ENCODE data around the gene USP48. TPM values are rescaled to one million over a fixed set of nuclear protein-coding genes. Genes with fewer than 3 reads are reported as not detected.

Gene USP48
- total and polyA plus RNA-seq, 2 of the 13 experiments (the other 11 are each of a cell fraction or from before 2014, with no cell fraction given), result 30.4 to 30.7 TPM

DNA sequence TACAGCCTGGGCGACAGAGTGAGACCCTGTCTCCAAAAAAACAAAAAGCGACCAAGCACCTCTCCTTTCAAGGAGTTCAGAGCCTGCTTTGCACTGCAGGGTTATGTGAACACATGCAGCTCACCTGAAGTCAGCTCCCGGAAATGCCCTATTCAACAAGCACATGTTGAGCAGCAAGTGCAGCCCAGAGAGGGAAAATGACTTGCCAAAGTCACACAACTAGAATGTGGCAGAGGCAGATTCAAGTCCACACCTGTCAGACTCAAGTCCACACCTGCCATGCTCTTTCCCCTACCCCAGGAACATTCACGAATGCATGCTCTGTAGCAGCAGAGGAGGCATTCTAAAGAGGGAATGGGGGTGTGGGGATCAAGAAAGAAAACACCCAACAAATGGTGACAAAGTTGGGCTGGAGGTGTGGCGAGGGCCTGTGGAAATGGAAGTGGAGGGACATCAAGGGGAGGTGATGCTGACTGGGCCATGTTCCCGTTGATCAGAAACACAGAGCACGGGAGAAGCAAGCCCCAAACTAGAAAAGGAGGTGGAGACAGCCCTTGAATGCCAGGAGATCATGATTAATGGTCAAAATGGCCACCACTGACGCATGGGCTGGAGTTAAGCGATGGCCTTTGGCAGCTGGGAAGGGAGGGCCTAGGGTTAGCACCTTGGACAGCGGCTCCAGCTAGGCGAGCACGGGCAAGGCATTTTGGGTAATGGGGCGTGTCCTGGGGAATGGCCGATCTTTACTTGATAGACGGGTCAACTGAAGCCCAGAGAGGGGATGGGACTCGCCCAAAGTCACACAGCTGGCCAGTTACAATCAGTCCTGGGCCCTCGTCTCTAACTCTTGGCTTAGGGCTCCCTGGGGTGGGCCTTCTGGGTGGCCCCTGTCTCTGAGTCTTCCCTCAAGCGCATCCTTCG is 135.3 kb downstream of the USP48 start:
- peaks cover 3 to 27% of the 10 kb centered on the region in 2 experiments; a peak in 4 of 5 replicates for H3K36me3 ChIP-seq (replicated peaks in 1 of 2; ENCODE audit: control insufficient read depth in 1 of 2, insufficient read depth in 2 of 2, low read length in 2 of 2)
- H3K9me3 ChIP-seq (ENCODE audit: low read length), result no peaks in the 10 kb centered on the region
- no peak for FAIRE-seq
- ChIA-PET CTCF (ENCODE audit: low intra/inter-chr PET ratio, low total read pairs) (no interaction called here), POLR2A (no interaction called here)
- H3K4me1 ChIP-seq (ENCODE audit: insufficient read depth, low read length), result peaks cover 21% of the 10 kb centered on the region
- BruUV-seq (replicated peaks), result no TSS peak
- no peak for DNase-seq (ENCODE audit: low spot score)
- no peaks in the 10 kb centered on the region for H3K79me2 ChIP-seq (ENCODE audit: insufficient read depth, low read length)
- H3K9ac ChIP-seq (ENCODE audit: insufficient read depth, low read depth, low read length), result no peak overlapping the region
- intact Hi-C loops (cut with micrococcal nuclease; ENCODE audit: unreplicated experiment), result no loop called here
- in situ Hi-C loops (cut with HindIII; ENCODE audit: extremely low pct_ligation_motif_present, low pct_unique_long_range_greater_than_20kb), result no loop called here
- peaks cover 31% of the 10 kb centered on the region for H4K20me1 ChIP-seq (ENCODE audit: insufficient read depth, low read length)
- no peak for ATAC-seq
- no peak overlapping the region for H3K4me2 ChIP-seq (ENCODE audit: low read depth, low read length)
- H2AFZ ChIP-seq (ENCODE audit: low read length), result no peak overlapping the region
- WGBS (ENCODE audit: low lambda C conversion rate), result 91% methylated on average over 18 of the region's 19 CpGs
- H3K27ac ChIP-seq (ENCODE audit: extremely low read length, insufficient read depth, low read length), result no peak overlapping the region
- H3K27me3 ChIP-seq (ENCODE audit: control insufficient read depth in 1 of 2, insufficient read depth in 2 of 2, low read length in 2 of 2), result no peaks in the 10 kb centered on the region
- H3K4me3 ChIP-seq (replicated peaks in 1 of 3; ENCODE audit: insufficient read depth in 1 of 3, low read depth in 2 of 3, low read length in 3 of 3), result no peak overlapping the region
- TF ChIP-seq MED13 (CRISPR knock-in tag; IDR thresholded peaks at IDR 0.05) (0 out of 2 replicates have a peak, but pooled peaks have one; percentile 55), ZNF264 (CRISPR knock-in tag; IDR thresholded peaks at IDR 0.05) (0 out of 2 replicates have a peak, but pooled peaks have one; percentile 38), MIER2 (CRISPR knock-in tag; IDR thresholded peaks at IDR 0.05) (peak; percentile 95), MAFF (IDR thresholded peaks at IDR 0.05; ENCODE audit: low read depth, low read length) (no peak), RFXAP (CRISPR knock-in tag; IDR thresholded peaks at IDR 0.05; ENCODE audit: borderline replicate concordance) (0 out of 2 replicates have a peak, but pooled peaks have one; percentile 39), ZNF768 (CRISPR knock-in tag; IDR thresholded peaks at IDR 0.05) (peak; percentile 93), ZNF709 (CRISPR knock-in tag; IDR thresholded peaks at IDR 0.05) (no peak), REST (IDR thresholded peaks at IDR 0.05; ENCODE audit: borderline replicate concordance in 1 of 2, low read depth in 1 of 2, low read length in 2 of 2) (peak; percentile 93 to 94), ZNF143 (CRISPR knock-in tag; IDR thresholded peaks at IDR 0.05) (peak; percentile 79), TCF12 (IDR thresholded peaks at IDR 0.05) (no peak), TCF12 (CRISPR knock-in tag; IDR thresholded peaks at IDR 0.05) (no peak), PBX3 (CRISPR knock-in tag; IDR thresholded peaks at IDR 0.05; ENCODE audit: borderline replicate concordance) (0 out of 2 replicates have a peak, but pooled peaks have one; percentile 43), ZNF256 (CRISPR knock-in tag; conservative IDR thresholded peaks at IDR 0.05) (0 out of 2 replicates have a peak, but pooled peaks have one; percentile 55), NFKB2 (CRISPR knock-in tag; IDR thresholded peaks at IDR 0.05; ENCODE audit: borderline replicate concordance) (0 out of 2 replicates have a peak, but pooled peaks have one; percentile 29), NKX3-1 (CRISPR knock-in tag; IDR thresholded peaks at IDR 0.05) (0 out of 2 replicates have a peak, but pooled peaks have one; percentile 43), EHMT2 (IDR thresholded peaks at IDR 0.05; ENCODE audit: borderline replicate concordance, low read depth, low read length) (peak; percentile 89; the same call in 1 of the 2 replicates), SALL1 (CRISPR knock-in tag; IDR thresholded peaks at IDR 0.05) (peak; percentile 38; the same call in 1 of the 2 replicates), ZNF773 (CRISPR knock-in tag; IDR thresholded peaks at IDR 0.05; ENCODE audit: borderline replicate concordance) (no peak), ZNF232 (CRISPR knock-in tag; IDR thresholded peaks at IDR 0.05; ENCODE audit: borderline replicate concordance) (peak; percentile 36; the same call in 1 of the 2 replicates), ZNF576 (CRISPR knock-in tag; IDR thresholded peaks at IDR 0.05) (no peak)
